KMS-11 (cell line): ENCODE results near the gene CHADL.
A peak's percentile ranks its signal among the peaks of the same experiment; 100 is the strongest.

Experiments used
- H2AFZ ChIP-seq: fragments of 200-600 bp; sonication (generic); 2 replicates; pipeline ENCODE4 v1.6.1; 2016; ENCODE audit warnings: antibody characterized with exemption, mixed run types, low read depth
- H3K27ac ChIP-seq: fragments of 200-600 bp; sonication (generic); 2 replicates; pipeline ENCODE4 v1.6.1; 2016; ENCODE audit warnings: mild to moderate bottlenecking, mixed run types
- H3K27me3 ChIP-seq: fragments of 200-600 bp; sonication (generic); 2 replicates; pipeline ENCODE4 v1.6.1; 2017; ENCODE audit warnings: mild to moderate bottlenecking, low read depth, mixed run types, moderate library complexity; ENCODE audit not compliant: insufficient read depth
- H3K36me3 ChIP-seq: fragments of 200-600 bp; sonication (generic); 2 replicates; pipeline ENCODE4 v1.6.1; 2017; ENCODE audit warnings: mild to moderate bottlenecking, mixed run types; ENCODE audit not compliant: insufficient read depth
- H3K4me1 ChIP-seq: fragments of 200-600 bp; sonication (generic); 2 replicates; pipeline ENCODE4 v1.6.1; 2016; ENCODE audit warnings: mild to moderate bottlenecking, low read depth, mixed run types; ENCODE audit not compliant: poor library complexity, severe bottlenecking
- H3K4me2 ChIP-seq: fragments of 200-600 bp; sonication (generic); 2 replicates; pipeline ENCODE4 v1.7.0; 2016; ENCODE audit warnings: mild to moderate bottlenecking, mixed run types
- H3K4me3 ChIP-seq: fragments of 200-600 bp; sonication (generic); IDR thresholded peaks from 2 replicates; pipeline ENCODE4 v1.6.1; 2017; ENCODE audit warnings: low read depth, low read length, mixed read lengths; ENCODE audit not compliant: insufficient read depth
- H3K79me2 ChIP-seq: fragments of 200-600 bp; sonication (generic); 2 replicates; pipeline ENCODE4 v1.6.1; 2016; ENCODE audit warnings: low read depth, mixed run types; ENCODE audit not compliant: insufficient read depth
- H3K9ac ChIP-seq: fragments of 200-600 bp; sonication (generic); 2 replicates; pipeline ENCODE4 v1.6.1; 2016; ENCODE audit warnings: mild to moderate bottlenecking, mixed run types
- H4K20me1 ChIP-seq: fragments of 200-600 bp; sonication (generic); 2 replicates; pipeline ENCODE4 v1.6.1; 2016; ENCODE audit warnings: mild to moderate bottlenecking, mixed run types; ENCODE audit not compliant: insufficient read depth
- CTCF ChIP-seq: fragments of 200-600 bp; sonication (generic); conservative IDR thresholded peaks from 2 replicates; pipeline ENCODE4 v1.6.1; 2017; ENCODE audit warnings: low read depth, mild to moderate bottlenecking, antibody characterized with exemption, low read length, moderate library complexity, mixed read lengths

CHADL gene

GRCh38 chr22:41201141-41201540 is 39.6 kb downstream of the CHADL start:
- H3K4me1 ChIP-seq = peaks cover 16% of the 10 kb centered on the region
- H3K27ac ChIP-seq = no peak overlapping the region
- H3K36me3 ChIP-seq = no peaks in the 10 kb centered on the region
- no peak for TF ChIP-seq CTCF
- no peak overlapping the region for H3K9ac ChIP-seq
- no peak overlapping the region for H3K4me3 ChIP-seq
- no peak overlapping the region for H2AFZ ChIP-seq
- peaks cover 9% of the 10 kb centered on the region for H3K79me2 ChIP-seq
- H3K27me3 ChIP-seq = peaks cover 17% of the 10 kb centered on the region
- no peak overlapping the region for H3K4me2 ChIP-seq
- no peaks in the 10 kb centered on the region for H4K20me1 ChIP-seq

- H3K36me3 ChIP-seq = no peaks in the 10 kb centered on the region
- TF ChIP-seq CTCF = no peak
- peak overlapping the region; percentile 95 for H2AFZ ChIP-seq
- H3K4me3 ChIP-seq = no peak overlapping the region
- H4K20me1 ChIP-seq = no peaks in the 10 kb centered on the region
- no peak overlapping the region for H3K27ac ChIP-seq
- peak overlapping the region; percentile 24; the same call in 1 of the 2 replicates for H3K9ac ChIP-seq
- H3K79me2 ChIP-seq = no peaks in the 10 kb centered on the region
- peak overlapping the region; percentile 94 for H3K4me2 ChIP-seq
- H3K4me1 ChIP-seq = peaks cover 14% of the 10 kb centered on the region
- H3K27me3 ChIP-seq = peaks cover 11% of the 10 kb centered on the region
These were observed 42.6 kb downstream of the CHADL start for GRCh38 chr22:41198027-41198580.

- Histone ChIP-seq H3K27ac (no peak overlapping the region), H3K36me3 (no peaks in the 10 kb centered on the region), H3K27me3 (peaks cover 10% of the 10 kb centered on the region), H3K9ac (peak overlapping the region; percentile 24; the same call in 1 of the 2 replicates), H3K4me2 (peak overlapping the region; percentile 94), H3K79me2 (no peaks in the 10 kb centered on the region), H3K4me1 (peaks cover 14% of the 10 kb centered on the region), H3K4me3 (no peak overlapping the region), H4K20me1 (no peaks in the 10 kb centered on the region), H2AFZ (peak overlapping the region; percentile 95)
- no peak for TF ChIP-seq CTCF
These were observed 43.4 kb downstream of the CHADL start for GRCh38 chr22:41197038-41197972.

GRCh38 chr22:41193829-41194228 is 46.9 kb downstream of the CHADL start:
- no peaks in the 10 kb centered on the region for H3K79me2 ChIP-seq
- no peak overlapping the region for H3K4me3 ChIP-seq
- 0 out of 2 replicates have a peak, but pooled peaks cover 4% of the 10 kb centered on the region for H3K27me3 ChIP-seq
- H3K36me3 ChIP-seq = no peaks in the 10 kb centered on the region
- no peaks in the 10 kb centered on the region for H4K20me1 ChIP-seq
- peaks cover 13% of the 10 kb centered on the region for H3K4me1 ChIP-seq
- H3K4me2 ChIP-seq = no peak overlapping the region
- TF ChIP-seq CTCF = no peak
- H3K9ac ChIP-seq = no peak overlapping the region
- H2AFZ ChIP-seq = no peak overlapping the region
- H3K27ac ChIP-seq = no peak overlapping the region
